GM18873 (cell line): Measurements from ENCODE around the gene COP1.

Experiments
- ATAC-seq: cut with Tn5 transposase; IDR thresholded peaks from one replicate; pipeline ENCODE4 v1.9.1; 2021; ENCODE audit warnings: mild to moderate bottlenecking, moderate library complexity, moderate number of reproducible peaks; ENCODE audit not compliant: unreplicated experiment, low FRiP score

COP1 gene

DNA sequence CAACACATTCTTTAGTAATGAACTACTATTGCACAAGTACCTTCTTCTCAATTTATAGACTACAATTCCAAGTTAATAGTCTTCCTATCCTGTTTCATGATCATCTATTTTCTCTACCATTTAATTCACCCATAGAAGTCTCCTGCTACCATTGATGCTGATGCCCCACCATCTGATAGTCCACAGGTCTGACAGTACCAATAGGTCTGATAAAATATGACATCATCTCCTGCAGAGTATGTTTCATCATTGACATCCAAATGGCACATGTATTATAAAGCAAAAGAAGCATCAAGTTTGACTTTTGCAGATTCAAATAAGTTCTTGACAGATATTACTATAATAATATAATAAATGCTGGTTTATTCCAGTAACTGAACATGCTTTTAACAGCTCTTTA is 5.5 kb downstream of the COP1 start:
- ATAC-seq = no peak

DNA sequence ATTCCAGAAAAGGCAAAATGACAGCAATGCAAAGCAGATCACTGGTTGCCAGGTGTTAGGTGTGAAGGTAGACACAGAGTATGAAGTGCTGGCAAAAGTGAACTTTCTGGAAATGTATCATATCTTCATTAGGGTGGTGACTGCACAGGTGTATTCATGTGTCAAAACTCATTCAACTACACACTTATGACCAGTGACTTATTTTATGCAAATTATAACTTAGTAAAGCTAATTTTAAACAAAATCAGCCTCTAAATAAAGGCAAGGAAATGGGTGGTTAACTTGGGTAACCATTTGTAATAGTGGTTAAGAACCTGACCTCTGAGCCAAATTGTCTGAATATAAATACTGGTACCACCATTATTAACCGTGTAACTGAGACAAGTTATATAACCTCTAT is 7.4 kb downstream of the COP1 start:
- no peak for ATAC-seq

DNA sequence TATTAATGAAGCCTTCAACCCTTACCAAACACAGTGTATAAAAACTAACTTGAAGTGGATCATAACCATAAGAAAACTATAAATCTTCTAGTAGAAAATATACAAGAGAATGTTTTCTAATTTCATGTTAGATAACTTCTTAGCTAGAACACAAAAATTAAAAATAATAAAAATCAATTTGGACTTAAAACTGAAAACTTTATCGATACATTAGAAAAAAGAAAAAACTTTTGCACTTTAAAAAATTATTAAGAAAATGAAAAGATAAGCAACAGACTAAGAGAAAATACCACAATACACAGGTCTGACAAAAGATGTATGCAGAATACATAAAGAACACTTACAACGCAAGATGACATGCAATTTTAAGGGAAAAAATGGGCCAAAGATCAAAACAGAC is 8.7 kb downstream of the COP1 start:
- ATAC-seq = no peak

DNA sequence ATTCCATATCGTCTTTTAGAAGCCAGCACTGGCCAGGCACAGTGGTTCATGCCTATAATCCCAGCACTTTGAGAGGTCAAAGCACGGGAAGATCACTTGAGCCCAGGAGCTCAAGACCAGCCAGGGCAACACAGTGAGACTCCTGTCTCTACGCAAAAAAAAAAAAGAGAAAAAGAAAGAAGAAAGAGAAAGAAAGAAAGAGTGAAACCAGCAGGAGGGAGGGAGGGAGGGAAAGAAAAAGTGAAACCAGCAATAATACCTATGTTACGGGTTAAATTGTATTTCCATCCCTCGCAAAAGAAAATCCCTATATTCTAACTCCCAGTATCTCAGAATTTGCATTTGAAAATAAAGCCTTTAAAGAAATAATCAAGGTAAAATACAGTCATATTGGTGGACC is 10.4 kb downstream of the COP1 start:
- ATAC-seq = no peak

DNA sequence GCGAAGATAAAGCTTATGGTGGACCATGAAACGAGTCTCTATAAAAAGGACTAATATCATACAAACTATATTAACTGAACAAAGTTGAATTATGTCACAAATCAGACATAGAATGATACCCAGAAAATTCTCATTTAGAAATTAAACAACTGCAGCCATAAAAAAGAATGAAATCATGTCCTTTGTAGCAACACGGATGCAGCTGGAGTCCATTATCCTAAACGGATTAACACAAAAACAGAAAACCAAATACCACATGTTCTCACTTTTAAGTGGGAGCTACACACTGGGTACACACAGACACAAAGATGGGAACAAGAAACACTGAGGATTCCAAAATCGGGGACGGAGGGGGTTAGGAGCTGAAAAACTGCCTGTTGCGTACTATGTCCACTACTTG is 11.5 kb downstream of the COP1 start:
- ATAC-seq = no peak

DNA sequence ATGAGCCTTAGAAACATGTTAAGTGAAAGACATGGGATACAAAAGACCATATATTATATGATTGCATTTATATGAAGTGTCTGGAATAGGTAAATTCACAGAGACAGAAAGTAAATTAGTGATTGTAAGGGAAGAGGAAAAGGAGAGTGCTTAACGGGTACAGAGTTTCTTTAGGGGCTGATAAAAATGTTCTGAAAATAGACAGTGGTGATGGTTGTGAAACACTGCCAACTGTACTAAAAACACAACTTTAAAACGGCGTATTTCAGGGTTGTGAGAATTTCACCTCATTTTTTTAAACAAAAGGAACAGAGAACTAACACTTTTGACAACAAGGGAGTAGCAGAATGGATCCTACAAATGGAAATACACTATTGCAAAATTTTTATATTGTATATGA is 13.4 kb downstream of the COP1 start:
- ATAC-seq = no peak

DNA sequence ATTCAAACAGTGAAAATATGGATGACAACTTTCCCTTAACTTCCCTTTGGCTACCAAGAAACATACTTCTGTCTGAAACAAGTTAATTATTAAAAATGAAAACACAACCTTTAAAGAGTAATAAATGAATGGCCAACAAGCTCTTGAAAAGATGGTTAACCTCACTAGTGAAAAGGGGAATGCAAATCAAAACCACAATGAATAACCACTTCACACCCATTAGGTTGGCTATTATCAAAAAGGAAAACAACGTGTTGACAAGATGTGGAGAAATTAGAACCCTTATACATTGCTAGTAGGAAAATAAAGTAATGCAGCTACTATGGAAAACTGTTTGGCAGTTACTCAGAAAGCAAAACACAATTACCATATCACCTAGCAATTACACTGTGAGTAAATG is 14.1 kb downstream of the COP1 start:
- peak; percentile 86 for ATAC-seq

DNA sequence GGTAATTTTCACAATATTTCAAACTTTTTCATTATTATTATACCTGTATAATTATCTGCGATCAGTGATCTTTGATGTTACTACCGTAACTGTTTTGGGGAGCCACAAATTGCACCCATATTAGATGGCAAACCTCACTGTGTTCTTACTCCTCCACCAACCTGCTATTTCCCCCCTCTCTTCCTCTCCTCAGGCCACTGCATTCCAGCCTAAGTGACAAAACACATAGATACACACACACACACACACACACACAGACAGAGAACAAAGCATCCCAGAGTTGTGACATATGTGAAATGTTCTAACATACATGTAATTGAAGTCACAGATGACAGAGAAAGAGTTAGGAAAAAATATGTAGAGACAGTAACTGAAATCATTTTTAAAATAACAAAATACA is 18.5 kb downstream of the COP1 start:
- no peak for ATAC-seq

DNA sequence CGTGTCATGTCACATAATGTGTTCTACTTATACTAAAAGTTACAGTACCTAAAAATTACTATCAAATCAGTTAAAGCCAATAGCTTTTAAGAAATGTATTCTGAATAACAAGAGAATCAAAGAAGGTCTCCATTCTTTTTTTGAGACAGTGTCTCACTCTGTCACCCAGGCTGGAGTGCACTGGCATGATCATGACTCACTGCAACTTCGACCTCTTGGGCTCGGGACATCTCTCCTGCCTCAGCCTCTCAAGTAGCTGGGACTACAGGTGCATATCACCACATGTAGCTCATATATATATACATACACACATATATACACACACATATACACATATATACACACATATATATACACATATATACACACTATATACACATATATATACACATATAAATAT is 20.1 kb downstream of the COP1 start:
- ATAC-seq = no peak

DNA sequence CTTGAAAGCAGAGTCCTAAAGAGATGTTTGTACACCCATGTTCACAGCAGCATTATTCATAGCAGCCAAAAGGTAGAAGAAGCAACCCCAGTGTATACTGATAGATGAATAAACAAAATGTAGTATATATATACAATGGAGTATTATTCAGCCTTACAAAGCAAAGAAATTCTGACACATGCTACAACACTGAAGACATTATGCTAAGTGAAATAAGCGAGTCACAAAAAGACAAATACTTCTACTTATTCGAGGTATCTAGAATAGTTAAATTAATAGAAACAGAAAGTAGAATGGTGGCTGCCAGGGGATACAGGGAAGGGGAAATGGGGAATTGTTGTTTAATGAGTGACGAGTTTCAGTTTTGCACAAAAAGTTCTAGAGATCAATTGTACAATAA is 23.5 kb downstream of the COP1 start:
- ATAC-seq = peak; percentile 41

DNA sequence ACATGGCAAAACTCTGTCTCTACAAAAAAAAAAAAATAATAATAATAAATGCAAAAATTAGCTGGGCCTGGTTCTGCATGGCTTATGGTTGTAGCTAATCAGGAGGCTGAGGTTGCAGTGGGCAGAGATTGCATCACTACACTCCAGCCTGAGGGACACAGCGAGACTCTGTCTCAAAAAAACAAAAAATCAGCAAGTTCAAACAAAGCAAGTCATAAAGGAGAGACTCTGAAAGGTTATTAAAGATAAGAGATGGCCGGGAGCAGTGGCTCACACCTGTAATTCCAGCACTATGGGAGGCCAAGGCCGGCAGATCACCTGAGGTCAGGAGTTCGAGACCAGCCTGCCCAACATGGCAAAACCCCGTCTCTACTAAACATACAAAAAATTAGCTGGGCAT is 28.8 kb downstream of the COP1 start:
- no peak for ATAC-seq

DNA sequence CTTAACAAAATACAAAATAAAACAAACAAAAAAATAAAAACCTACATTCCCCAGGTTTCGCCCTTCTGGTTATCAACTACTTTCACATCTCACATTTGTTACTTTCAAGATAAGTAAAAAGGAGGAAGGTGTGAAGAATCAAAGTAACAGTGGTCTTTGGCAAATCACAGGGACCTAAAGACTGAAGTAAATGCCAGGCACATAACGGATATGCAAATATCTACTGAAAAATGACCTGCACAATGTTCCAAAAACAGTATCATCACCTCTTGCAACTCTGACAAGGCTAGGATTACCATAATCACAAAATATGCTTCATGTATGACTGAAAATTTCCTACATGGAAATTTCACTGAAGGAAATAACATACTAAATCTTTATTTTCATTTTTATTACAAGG is 29.3 kb downstream of the COP1 start:
- ATAC-seq = no peak

DNA sequence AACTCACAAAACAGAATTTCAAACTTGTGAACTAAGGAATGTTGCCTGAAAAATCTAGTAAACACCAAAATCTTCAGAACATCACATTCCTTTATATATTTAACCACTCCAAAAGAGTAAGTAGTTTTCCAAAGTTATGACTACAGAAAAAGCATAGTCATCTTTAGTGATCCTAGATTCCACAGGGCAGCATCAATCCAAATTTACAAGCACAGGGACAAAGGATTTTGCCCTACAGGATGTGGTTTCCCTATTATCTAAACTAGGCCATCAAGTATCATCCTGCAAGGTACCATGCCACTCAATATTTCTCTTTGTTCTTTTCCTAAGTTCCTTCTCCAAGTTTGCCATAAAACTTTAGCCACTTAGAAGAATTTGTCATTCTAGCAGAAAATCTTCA is 33.0 kb downstream of the COP1 start:
- ATAC-seq = no peak

DNA sequence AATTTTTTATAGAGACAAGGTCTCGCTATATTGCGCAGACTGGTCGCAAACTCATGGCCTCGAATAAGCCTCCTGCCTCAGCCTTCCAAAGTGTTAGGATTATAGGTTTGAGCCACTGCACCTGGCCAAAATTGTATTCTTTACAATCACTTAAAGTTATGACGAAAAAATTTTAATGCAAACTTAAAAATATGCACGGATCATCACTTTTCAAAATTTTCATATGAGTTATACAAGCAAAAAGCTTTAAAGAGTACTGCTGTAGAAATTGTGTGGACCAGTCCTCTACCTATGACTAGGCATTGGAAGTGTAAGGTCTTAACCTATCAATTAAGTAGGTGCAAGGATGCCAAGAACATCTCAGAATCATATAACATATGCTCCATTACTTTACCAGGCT is 34.9 kb downstream of the COP1 start:
- ATAC-seq = no peak

DNA sequence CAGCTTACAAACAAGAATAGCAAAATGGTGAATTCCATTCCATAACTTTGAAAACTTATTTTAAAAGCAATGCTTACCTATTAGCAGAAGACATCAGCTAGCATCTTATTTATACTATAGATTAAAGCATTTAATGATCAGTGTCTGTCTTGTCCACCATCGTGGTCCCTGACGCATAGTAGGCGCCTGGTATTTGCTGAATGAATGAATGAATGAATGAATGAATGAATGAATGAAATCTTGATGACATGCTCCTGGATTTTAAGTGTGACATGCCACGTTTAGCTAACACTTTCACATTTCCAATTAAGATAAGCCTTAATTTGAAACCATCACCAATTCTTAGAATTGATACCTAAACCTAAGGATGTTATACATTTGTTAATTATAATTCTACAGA is 39.9 kb downstream of the COP1 start:
- ATAC-seq = no peak

DNA sequence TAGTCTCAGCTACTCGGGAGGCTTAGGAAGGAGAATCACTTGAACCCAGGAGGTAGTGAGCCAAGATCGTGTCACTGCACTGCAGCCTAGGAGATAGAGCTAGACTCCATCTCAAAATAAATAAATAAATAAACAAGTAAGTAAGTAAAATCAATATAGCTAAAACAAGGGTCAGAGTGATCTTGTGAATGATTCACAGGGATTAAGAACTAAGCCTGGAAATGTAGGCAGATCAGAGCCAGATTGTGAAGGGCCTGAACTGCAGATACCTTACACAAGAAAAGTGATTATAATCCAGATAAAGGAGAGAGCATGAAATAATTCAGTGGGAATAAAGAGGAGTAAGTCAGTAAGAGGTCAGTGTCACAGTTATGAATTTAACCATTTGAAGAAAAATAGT is 41.5 kb downstream of the COP1 start:
- ATAC-seq = no peak

DNA sequence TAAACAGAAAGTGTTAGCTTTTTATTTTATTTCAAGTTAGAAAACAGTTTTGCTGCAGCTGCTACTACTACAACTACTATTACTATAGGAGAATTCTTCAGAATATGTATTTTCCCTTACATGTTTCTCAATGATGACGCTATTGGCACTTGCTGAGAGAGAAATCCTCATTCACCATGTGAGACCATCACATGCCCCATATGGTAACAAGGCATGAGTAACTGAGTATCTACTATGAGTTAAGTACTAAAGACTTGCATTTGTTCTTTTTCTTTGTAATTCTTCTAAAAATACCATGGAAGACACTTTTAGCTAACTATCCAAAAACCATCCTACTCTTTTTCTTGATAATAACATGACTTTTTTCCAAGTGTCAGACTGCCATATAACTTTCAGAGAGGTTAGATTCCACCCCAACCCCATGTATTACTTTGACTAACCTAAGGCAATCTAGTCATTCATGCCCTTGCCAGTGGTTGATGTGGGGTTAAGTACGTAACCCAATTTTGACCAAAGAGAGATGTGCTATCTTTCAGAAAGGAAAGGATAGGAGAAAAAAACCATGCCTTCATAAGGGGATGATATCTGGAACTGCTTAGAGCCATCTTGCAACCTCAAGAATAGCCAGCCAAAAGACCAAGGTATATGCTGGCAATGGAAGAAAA is 42.9 kb downstream of the COP1 start:
- no peak for ATAC-seq

DNA sequence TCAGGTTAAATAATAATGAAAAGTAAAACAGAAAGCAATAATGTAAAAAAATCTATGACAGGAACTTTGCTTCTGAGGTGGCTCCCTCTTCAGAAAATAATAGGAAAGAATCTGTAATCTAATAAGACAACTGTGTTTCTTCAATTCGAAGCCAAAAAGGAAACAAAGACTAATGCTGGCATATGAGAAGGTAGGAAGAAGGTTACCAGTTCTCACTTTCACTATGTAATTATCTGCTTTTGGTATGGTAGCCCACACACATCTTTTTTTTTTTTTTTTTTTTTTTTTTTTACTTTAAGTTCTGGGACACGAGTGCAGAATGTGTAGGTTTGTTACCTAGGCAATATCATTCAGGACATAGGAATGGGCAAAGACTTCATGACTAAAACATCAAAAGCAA is 47.1 kb downstream of the COP1 start:
- no peak for ATAC-seq

DNA sequence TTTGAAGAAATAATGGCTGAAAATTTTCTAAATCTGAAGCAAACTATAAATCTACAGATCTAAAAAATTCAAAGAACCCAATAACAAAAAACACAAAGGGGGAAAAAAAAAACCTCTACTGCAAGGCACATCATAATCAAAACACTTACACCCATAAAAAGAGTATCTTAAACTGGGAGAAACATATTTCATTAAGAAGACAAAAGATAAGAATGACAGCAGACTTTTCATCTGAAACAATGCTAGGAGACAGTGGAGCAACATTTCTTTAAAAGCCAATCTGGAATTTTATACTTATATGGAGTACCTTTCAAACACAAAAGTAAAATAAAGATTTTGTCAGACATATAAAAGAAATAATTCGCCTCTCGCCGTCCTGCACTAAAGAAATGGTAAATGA is 49.1 kb downstream of the COP1 start:
- ATAC-seq = no peak

DNA sequence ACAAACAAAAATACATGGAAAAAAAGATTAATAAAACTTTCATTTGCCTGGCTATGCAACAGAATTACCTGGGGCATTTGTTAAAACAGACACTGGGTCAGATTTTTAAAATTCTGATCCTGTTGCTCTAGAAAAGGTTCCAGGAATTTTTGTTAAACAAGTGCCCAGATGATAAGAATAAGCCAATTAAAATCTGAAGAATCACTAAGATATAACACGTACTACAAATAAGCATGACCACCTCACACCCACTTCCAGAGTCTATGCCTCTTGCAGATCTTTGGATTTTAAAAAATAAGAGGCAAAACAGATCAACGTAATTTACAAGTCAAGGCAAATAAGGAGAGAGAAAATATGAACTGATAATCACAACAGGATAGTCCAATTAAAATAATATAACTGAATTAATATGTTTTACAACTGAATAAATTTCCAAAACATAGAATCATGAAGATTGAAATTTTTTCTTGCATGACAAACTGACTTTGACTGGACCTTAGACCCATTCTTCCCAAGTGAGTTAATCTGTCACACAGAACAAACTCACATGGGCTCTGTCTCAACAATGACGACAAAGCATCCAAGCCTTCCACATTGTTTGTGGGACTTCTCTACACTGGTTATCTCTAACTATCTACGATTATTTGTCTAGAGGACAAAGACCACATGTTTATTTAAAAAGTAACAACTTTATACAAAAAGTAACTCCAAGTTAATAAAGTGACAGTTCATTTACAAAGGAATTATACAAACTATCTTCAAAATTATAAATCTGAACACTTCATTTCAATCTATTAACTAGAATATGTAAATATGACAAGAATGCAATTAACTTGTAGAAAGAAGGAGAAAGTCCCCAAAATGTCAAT is 56.9 kb downstream of the COP1 start:
- ATAC-seq = no peak

DNA sequence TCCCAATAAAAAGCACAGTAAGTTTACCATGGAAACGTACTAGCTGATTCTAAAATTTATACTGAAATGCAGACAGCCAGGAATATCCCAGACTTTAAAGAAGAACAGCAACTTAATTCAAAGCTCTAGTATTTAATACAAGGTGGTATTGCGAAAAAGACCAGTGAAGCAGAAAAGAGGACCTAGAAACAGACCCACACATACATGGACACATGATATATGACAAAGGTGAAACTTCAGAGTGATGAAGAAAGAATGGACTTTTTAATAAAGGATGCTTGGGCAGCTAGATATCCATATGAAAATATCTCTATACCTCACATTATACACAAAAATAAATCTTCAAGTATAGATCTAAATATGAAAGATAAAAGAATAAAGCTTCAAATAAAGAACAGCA is 62.6 kb downstream of the COP1 start:
- ATAC-seq = no peak

DNA sequence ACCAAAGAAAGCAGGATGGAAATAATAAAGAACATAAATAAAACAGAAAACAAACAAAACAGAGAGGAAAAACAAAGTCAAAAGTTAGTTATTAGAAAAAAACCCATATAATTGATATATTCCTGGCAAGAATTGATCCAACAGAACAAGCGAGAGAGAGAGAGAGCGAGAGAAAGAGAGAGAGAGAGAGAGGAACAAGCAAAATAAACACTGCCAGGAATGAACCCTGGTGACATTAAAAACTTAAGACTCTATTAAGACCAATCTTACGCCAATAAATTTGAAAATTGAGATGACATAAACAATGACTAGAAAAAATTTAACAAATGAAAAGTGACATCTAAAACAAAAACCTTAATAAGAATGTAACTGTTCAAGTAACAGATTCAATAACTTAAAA is 64.1 kb downstream of the COP1 start:
- no peak for ATAC-seq
